ENCODE measurements around the gene TICAM1. TPM values are rescaled to one million over a fixed set of nuclear protein-coding genes. Genes with fewer than 3 reads are reported as not detected.

The TICAM1 gene
- total and polyA plus RNA-seq, 2 of the 13 experiments (the other 11 are each of a cell fraction or from before 2014, with no cell fraction given), result 0.33 to 0.95 TPM

DNA sequence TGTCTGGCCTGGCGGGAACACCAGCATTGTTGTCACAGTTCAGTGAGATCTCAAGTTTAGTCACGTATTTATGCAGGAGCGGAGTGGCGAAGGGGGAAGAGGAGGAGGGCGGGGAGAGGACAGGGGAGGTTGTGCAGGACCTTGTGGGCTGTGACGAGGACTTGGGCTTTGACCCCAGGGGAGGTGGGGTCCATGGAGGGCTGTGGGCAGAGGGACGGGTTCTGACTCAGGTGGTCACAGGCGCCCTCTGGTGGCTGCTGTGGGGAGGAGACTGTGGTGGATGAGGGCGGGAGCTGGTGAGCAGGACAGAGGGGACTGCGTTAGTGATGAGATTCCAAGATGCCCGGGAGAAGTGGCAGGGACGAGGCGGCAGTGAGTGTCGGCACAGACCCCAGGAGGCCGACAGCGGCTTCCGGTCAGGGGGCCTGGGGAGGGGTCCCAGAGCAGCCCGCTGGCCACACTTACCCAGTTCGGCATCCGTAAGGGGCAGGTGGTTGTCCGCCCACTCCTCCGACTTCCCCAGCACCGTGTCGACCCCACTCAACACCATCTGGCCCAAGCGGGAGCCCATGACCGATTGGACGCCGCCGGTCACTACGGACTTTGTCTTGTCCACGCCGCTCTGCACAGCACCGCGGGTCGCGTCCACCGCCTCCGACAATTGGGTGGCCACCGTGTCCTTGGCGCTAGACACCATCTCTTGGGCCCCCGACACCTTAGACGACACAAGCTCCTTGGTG lies 20.2 kb upstream of the TICAM1 start (continued):
- no peak for TF ChIP-seq NR2F1 (CRISPR knock-in tag; IDR thresholded peaks at IDR 0.05)
- TF ChIP-seq, protein P1, sequence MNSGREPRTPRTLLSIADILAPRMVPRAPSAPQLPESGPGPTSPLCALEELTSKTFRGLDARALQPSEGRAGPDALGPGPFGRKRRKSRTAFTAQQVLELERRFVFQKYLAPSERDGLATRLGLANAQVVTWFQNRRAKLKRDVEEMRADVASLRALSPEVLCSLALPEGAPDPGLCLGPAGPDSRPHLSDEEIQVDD (CRISPR knock-in tag; IDR thresholded peaks at IDR 0.05; ENCODE audit: borderline replicate concordance), result no peak
- no peak for TF ChIP-seq ZNF451 (CRISPR knock-in tag; IDR thresholded peaks at IDR 0.05)
- no peak for TF ChIP-seq AGO1 (IDR thresholded peaks at IDR 0.05; ENCODE audit: low read depth, low read length, poor library complexity, severe bottlenecking)
- TF ChIP-seq, protein P2, sequence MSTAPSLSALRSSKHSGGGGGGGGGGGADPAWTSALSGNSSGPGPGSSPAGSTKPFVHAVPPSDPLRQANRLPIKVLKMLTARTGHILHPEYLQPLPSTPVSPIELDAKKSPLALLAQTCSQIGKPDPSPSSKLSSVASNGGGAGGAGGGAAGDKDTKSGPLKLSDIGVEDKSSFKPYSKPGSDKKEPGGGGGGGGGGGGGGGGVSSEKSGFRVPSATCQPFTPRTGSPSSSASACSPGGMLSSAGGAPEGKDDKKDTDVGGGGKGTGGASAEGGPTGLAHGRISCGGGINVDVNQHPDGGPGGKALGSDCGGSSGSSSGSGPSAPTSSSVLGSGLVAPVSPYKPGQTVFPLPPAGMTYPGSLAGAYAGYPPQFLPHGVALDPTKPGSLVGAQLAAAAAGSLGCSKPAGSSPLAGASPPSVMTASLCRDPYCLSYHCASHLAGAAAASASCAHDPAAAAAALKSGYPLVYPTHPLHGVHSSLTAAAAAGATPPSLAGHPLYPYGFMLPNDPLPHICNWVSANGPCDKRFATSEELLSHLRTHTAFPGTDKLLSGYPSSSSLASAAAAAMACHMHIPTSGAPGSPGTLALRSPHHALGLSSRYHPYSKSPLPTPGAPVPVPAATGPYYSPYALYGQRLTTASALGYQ (CRISPR knock-in tag; IDR thresholded peaks at IDR 0.05), result no peak
- TF ChIP-seq NFYB (CRISPR knock-in tag; IDR thresholded peaks at IDR 0.05), result no peak
- TF ChIP-seq KLF12 (CRISPR knock-in tag; IDR thresholded peaks at IDR 0.05; ENCODE audit: borderline replicate concordance), result no peak
- TF ChIP-seq, protein P3, sequence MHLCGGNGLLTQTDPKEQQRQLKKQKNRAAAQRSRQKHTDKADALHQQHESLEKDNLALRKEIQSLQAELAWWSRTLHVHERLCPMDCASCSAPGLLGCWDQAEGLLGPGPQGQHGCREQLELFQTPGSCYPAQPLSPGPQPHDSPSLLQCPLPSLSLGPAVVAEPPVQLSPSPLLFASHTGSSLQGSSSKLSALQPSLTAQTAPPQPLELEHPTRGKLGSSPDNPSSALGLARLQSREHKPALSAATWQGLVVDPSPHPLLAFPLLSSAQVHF (CRISPR knock-in tag; IDR thresholded peaks at IDR 0.05), result no peak
- TF ChIP-seq, protein P4, sequence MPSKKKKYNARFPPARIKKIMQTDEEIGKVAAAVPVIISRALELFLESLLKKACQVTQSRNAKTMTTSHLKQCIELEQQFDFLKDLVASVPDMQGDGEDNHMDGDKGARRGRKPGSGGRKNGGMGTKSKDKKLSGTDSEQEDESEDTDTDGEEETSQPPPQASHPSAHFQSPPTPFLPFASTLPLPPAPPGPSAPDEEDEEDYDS (CRISPR knock-in tag; IDR thresholded peaks at IDR 0.05), result no peak
- TF ChIP-seq TBX3 (IDR thresholded peaks at IDR 0.05; ENCODE audit: borderline replicate concordance), result peak; percentile 18; the same call in 1 of the 2 replicates
- TF ChIP-seq, protein P5, sequence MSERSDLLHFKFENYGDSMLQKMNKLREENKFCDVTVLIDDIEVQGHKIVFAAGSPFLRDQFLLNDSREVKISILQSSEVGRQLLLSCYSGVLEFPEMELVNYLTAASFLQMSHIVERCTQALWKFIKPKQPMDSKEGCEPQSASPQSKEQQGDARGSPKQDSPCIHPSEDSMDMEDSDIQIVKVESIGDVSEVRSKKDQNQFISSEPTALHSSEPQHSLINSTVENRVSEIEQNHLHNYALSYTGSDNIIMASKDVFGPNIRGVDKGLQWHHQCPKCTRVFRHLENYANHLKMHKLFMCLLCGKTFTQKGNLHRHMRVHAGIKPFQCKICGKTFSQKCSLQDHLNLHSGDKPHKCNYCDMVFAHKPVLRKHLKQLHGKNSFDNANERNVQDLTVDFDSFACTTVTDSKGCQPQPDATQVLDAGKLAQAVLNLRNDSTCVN (CRISPR knock-in tag; IDR thresholded peaks at IDR 0.05; ENCODE audit: borderline replicate concordance), result no peak
- TF ChIP-seq, protein P6, sequence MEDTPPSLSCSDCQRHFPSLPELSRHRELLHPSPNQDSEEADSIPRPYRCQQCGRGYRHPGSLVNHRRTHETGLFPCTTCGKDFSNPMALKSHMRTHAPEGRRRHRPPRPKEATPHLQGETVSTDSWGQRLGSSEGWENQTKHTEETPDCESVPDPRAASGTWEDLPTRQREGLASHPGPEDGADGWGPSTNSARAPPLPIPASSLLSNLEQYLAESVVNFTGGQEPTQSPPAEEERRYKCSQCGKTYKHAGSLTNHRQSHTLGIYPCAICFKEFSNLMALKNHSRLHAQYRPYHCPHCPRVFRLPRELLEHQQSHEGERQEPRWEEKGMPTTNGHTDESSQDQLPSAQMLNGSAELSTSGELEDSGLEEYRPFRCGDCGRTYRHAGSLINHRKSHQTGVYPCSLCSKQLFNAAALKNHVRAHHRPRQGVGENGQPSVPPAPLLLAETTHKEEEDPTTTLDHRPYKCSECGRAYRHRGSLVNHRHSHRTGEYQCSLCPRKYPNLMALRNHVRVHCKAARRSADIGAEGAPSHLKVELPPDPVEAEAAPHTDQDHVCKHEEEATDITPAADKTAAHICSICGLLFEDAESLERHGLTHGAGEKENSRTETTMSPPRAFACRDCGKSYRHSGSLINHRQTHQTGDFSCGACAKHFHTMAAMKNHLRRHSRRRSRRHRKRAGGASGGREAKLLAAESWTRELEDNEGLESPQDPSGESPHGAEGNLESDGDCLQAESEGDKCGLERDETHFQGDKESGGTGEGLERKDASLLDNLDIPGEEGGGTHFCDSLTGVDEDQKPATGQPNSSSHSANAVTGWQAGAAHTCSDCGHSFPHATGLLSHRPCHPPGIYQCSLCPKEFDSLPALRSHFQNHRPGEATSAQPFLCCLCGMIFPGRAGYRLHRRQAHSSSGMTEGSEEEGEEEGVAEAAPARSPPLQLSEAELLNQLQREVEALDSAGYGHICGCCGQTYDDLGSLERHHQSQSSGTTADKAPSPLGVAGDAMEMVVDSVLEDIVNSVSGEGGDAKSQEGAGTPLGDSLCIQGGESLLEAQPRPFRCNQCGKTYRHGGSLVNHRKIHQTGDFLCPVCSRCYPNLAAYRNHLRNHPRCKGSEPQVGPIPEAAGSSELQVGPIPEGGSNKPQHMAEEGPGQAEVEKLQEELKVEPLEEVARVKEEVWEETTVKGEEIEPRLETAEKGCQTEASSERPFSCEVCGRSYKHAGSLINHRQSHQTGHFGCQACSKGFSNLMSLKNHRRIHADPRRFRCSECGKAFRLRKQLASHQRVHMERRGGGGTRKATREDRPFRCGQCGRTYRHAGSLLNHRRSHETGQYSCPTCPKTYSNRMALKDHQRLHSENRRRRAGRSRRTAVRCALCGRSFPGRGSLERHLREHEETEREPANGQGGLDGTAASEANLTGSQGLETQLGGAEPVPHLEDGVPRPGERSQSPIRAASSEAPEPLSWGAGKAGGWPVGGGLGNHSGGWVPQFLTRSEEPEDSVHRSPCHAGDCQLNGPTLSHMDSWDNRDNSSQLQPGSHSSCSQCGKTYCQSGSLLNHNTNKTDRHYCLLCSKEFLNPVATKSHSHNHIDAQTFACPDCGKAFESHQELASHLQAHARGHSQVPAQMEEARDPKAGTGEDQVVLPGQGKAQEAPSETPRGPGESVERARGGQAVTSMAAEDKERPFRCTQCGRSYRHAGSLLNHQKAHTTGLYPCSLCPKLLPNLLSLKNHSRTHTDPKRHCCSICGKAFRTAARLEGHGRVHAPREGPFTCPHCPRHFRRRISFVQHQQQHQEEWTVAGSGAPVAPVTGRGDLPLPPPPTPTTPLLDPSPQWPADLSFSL (CRISPR knock-in tag; IDR thresholded peaks at IDR 0.05), result no peak
- TF ChIP-seq SSRP1 (CRISPR knock-in tag; IDR thresholded peaks at IDR 0.05), result no peak
- no peak for TF ChIP-seq RFXAP (CRISPR knock-in tag; IDR thresholded peaks at IDR 0.05; ENCODE audit: borderline replicate concordance)
- TF ChIP-seq FOXJ3 (CRISPR knock-in tag; IDR thresholded peaks at IDR 0.05; ENCODE audit: borderline replicate concordance), result no peak

Data from HepG2 (cell line).